HG03039 (cell line): ENCODE measurements around the gene RAPGEF2.
"Not testable (repeated sequence)": the region's sequence is repeated elsewhere in the genome, so short reads cannot be mapped to it uniquely, and the experiment has no call there.

Experiments
- ATAC-seq: cut with Tn5 transposase; IDR thresholded peaks from one replicate; pipeline ENCODE4 v1.9.1; 2021; ENCODE audit warnings: mild to moderate bottlenecking, moderate library complexity; ENCODE audit not compliant: unreplicated experiment

RAPGEF2 gene

GRCh38 chr4:159353422-159354116, 250.7 kb downstream of the RAPGEF2 start:
- ATAC-seq, result no peak

GRCh38 chr4:159355466-159355865, 252.6 kb downstream of the RAPGEF2 start:
- ATAC-seq, result no peak

- ATAC-seq, result no peak
Observed at GRCh38 chr4:159357350-159357749, 254.5 kb downstream of the RAPGEF2 start.

GRCh38 chr4:159358226-159358625, 255.3 kb downstream of the RAPGEF2 start:
- no peak for ATAC-seq

GRCh38 chr4:159360549-159360948, 257.7 kb downstream of the RAPGEF2 start:
- ATAC-seq, result no peak

- ATAC-seq, result no peak
Observed at GRCh38 chr4:159363361-159363760, 260.5 kb downstream of the RAPGEF2 start.

- no peak for ATAC-seq
Observed at GRCh38 chr4:159366966-159367780, 264.3 kb downstream of the RAPGEF2 start.

GRCh38 chr4:159367781-159368080, 264.9 kb downstream of the RAPGEF2 start:
- no peak for ATAC-seq

GRCh38 chr4:159368320-159368719, 265.4 kb downstream of the RAPGEF2 start:
- ATAC-seq, result no peak

GRCh38 chr4:159369256-159369655, 266.4 kb downstream of the RAPGEF2 start:
- no peak for ATAC-seq

GRCh38 chr4:159370286-159370685, 267.4 kb downstream of the RAPGEF2 start:
- no peak for ATAC-seq

- no peak for ATAC-seq
Observed at GRCh38 chr4:159374749-159375530, 272.1 kb downstream of the RAPGEF2 start.

GRCh38 chr4:159376289-159376688, 273.4 kb downstream of the RAPGEF2 start:
- no peak for ATAC-seq

- ATAC-seq, result no peak
Observed at GRCh38 chr4:159378056-159378616, 275.3 kb downstream of the RAPGEF2 start.

- ATAC-seq, result not testable (repeated sequence)
Observed at GRCh38 chr4:159379064-159379463, 276.2 kb downstream of the RAPGEF2 start.

- ATAC-seq, result no peak
Observed at GRCh38 chr4:159379836-159380235, 277.0 kb downstream of the RAPGEF2 start.

- no peak for ATAC-seq
Observed at GRCh38 chr4:159382856-159383561, 280.1 kb downstream of the RAPGEF2 start.

- no peak for ATAC-seq
Observed at GRCh38 chr4:159383562-159383931, 280.7 kb downstream of the RAPGEF2 start.

GRCh38 chr4:159384017-159384416, 281.1 kb downstream of the RAPGEF2 start:
- ATAC-seq, result no peak

- ATAC-seq, result no peak
Observed at GRCh38 chr4:159384632-159385031, 281.8 kb downstream of the RAPGEF2 start.

- ATAC-seq, result no peak
Observed at GRCh38 chr4:159386620-159387019, 283.7 kb downstream of the RAPGEF2 start.
